Gastroesophageal sphincter (tissue), 4 donors: ENCODE measurements around the gene SPATA45. TPM values are rescaled to one million over a fixed set of nuclear protein-coding genes. Genes with fewer than 3 reads are reported as not detected.
A peak's percentile ranks its signal among the peaks of the same experiment; 100 is the strongest.

Experiments used
- ATAC-seq: fragments of 150-250 bp; one replicate; pipeline ENCODE4 v1.9.1; 2016; ENCODE audit warnings: mild to moderate bottlenecking, moderate library complexity
- H3K27ac ChIP-seq, 4 donors: fragments of 200-600 bp; sonication (generic) in 3 of 4; 1 replicate in 3 of 4; 2 replicates in 1 of 4; pipeline ENCODE4 v1.5.1; 2016 to 2019
- H3K27me3 ChIP-seq: fragments of 200-600 bp; sonication (generic); one replicate; pipeline ENCODE4 v1.5.1; 2019
- H3K36me3 ChIP-seq, 2 donors: fragments of 200-600 bp; sonication (generic); one replicate each; pipeline ENCODE4 v1.5.1; 2019; ENCODE audit warnings: control low read depth in 1 of 2
- H3K4me1 ChIP-seq, 3 donors: fragments of 200-600 bp; sonication (generic); 1 replicate in 2 of 3; 2 replicates in 1 of 3; pipeline ENCODE4 v1.5.1; 2016 to 2019; ENCODE audit warnings: control low read depth in 2 of 3
- H3K4me3 ChIP-seq, 2 donors: fragments of 200-600 bp; sonication (generic); one replicate each; pipeline ENCODE4 v1.5.1; 2019; ENCODE audit warnings: mild to moderate bottlenecking in 1 of 2, moderate library complexity in 1 of 2
- H3K9me3 ChIP-seq, 3 donors: fragments of 200-600 bp; sonication (generic); one replicate each; pipeline ENCODE4 v1.5.1; 2017 to 2019; ENCODE audit warnings: control low read depth in 2 of 3
- CTCF ChIP-seq, 4 experiments: fragments of 200-600 bp in 2 of 4; fragments of 450-650 bp in 2 of 4; sonication (generic) in 1 of 4; IDR thresholded peaks; one replicate each; pipeline ENCODE4 v1.5.1; 2017 to 2019; ENCODE audit warnings: antibody characterized with exemption in 4 of 4, mild to moderate bottlenecking in 2 of 4, moderate library complexity in 2 of 4
- EP300 ChIP-seq: sonication (generic); formaldehyde crosslinking; IDR thresholded peaks from one replicate; pipeline ENCODE4 v1.6.1; 2017; ENCODE audit warnings: antibody characterized with exemption, mild to moderate bottlenecking
- POLR2A ChIP-seq, 2 donors: fragments of 450-650 bp; IDR thresholded peaks; one replicate each; pipeline ENCODE4 v1.6.1; 2017; ENCODE audit warnings: antibody characterized with exemption in 2 of 2, mild to moderate bottlenecking in 2 of 2, moderate library complexity in 1 of 2
- POLR2AphosphoS5 ChIP-seq: sonication (generic); formaldehyde crosslinking; IDR thresholded peaks from one replicate; pipeline ENCODE4 v1.6.1; 2017; ENCODE audit warnings: antibody characterized with exemption
- WGBS, 2 donors: methylation state at CpG; one replicate each; pipeline ENCODE4 v1.1.5; 2018; ENCODE audit warnings: low coverage in 1 of 2; 5-methylcytosine and 5-hydroxymethylcytosine counted together
- total RNA-seq, 4 donors: library from RNA; depleted of rRNA; stranded (reverse); fragments of >200 nt; gene quantifications; one replicate each; pipeline ENCODE4 v1.1.0, GENCODE V29; 2016

Gene SPATA45
- total RNA-seq, 4 donors from 2014 or later = not detected

GRCh38 chr1:212816567-212817278 is 30.7 kb downstream of the SPATA45 start:
- H3K4me1 ChIP-seq = no peaks in the 10 kb centered on the region
- WGBS, 2 donors = 71 to 75% methylated on average over 3 of the region's 3 CpGs
- H3K4me3 ChIP-seq = no peak overlapping the region
- H3K9me3 ChIP-seq = no peaks in the 10 kb centered on the region
- no peaks in the 10 kb centered on the region for H3K27me3 ChIP-seq
- ATAC-seq = no peak
- no peak overlapping the region for H3K27ac ChIP-seq
- peaks cover 0 to 25% of the 10 kb centered on the region in 2 donors for H3K36me3 ChIP-seq
- no peak for TF ChIP-seq POLR2A (IDR thresholded peaks at IDR 0.05)
- no peak for TF ChIP-seq CTCF (IDR thresholded peaks at IDR 0.05)

- H3K4me3 ChIP-seq = no peak overlapping the region
- 33 to 42% methylated on average over 5 of the region's 5 CpGs for WGBS, 2 donors
- H3K27ac ChIP-seq = no peak overlapping the region
- H3K36me3 ChIP-seq = peaks cover 0 to 38% of the 10 kb centered on the region in 2 donors
- H3K9me3 ChIP-seq = no peaks in the 10 kb centered on the region
- no peak for TF ChIP-seq POLR2A (IDR thresholded peaks at IDR 0.05)
- TF ChIP-seq CTCF (IDR thresholded peaks at IDR 0.05) = peak in 3 of 4 experiments; percentile 21 to 48 (median 48)
- no peaks in the 10 kb centered on the region for H3K4me1 ChIP-seq
- no peaks in the 10 kb centered on the region for H3K27me3 ChIP-seq
- ATAC-seq = no peak
Observed at GRCh38 chr1:212814537-212815334, 32.7 kb downstream of the SPATA45 start.

GRCh38 chr1:212805767-212806166 is 41.7 kb downstream of the SPATA45 start:
- 70 to 79% methylated on average over 3 of the region's 3 CpGs for WGBS, 2 donors
- H3K27me3 ChIP-seq = no peaks in the 10 kb centered on the region

GRCh38 chr1:212797681-212798080 is 49.8 kb downstream of the SPATA45 start:
- ATAC-seq = no peak
- Histone ChIP-seq H3K27ac (no peak overlapping the region), H3K27me3 (no peaks in the 10 kb centered on the region), H3K4me3 (no peak overlapping the region), H3K4me1 (peaks cover 0 to 8% (median 2%) of the 10 kb centered on the region in 3 donors), H3K36me3 (peaks cover 0 to 75% of the 10 kb centered on the region in 2 donors), H3K9me3 (no peaks in the 10 kb centered on the region)
- no peak for TF ChIP-seq EP300
- no peak for TF ChIP-seq CTCF (IDR thresholded peaks at IDR 0.05)
- TF ChIP-seq POLR2A (IDR thresholded peaks at IDR 0.05) = no peak
- WGBS, 2 donors = 87 to 91% methylated on average over 3 of the region's 3 CpGs

More at GRCh38 chr1:212805767-212806166, 41.7 kb downstream of the SPATA45 start:
- Histone ChIP-seq H3K4me1 (no peaks in the 10 kb centered on the region), H3K9me3 (no peaks in the 10 kb centered on the region), H3K4me3 (no peak overlapping the region), H3K36me3 (peaks cover 0 to 87% of the 10 kb centered on the region in 2 donors), H3K27ac (no peak overlapping the region)
- ATAC-seq = no peak
- TF ChIP-seq CTCF (IDR thresholded peaks at IDR 0.05) (no peak), POLR2A (IDR thresholded peaks at IDR 0.05) (no peak), POLR2AphosphoS5 (no peak), EP300 (no peak)
